Right renal cortex interstitium (tissue), 3 donors: ENCODE results near the gene COQ7. TPM values are rescaled to one million over a fixed set of nuclear protein-coding genes. Genes with fewer than 3 reads are reported as not detected.

ENCODE experiments used
- DNase-seq, 3 donors: peaks; one replicate each; pipeline ENCODE4 v3.0.0-alpha.2; 2013; ENCODE audit warnings: low read depth in 3 of 3, low spot score in 2 of 3
- polyA plus RNA-seq, 3 donors: library from polyadenylated mRNA; unstranded; fragments of 120-200 nt; gene quantifications; one replicate each; pipeline ENCODE4 v1.2.1, GENCODE V29; 2013; ENCODE audit not compliant: insufficient read length in 3 of 3

Gene COQ7
- polyA plus RNA-seq, 3 donors, result 30.5 to 34.4 (median 32.1) TPM

- DNase-seq, result no peak
Measured at GRCh38 chr16:19085679-19086200, 18.3 kb downstream of the COQ7 start.

- peak in 2 of 3 donors; percentile 70 to 78 for DNase-seq
Measured at GRCh38 chr16:19086322-19087199, 19.1 kb downstream of the COQ7 start.

GRCh38 chr16:19088341-19088916 is 21.0 kb downstream of the COQ7 start:
- DNase-seq, result no peak

- no peak for DNase-seq
Measured at GRCh38 chr16:19089410-19089955, 22.1 kb downstream of the COQ7 start.

GRCh38 chr16:19090916-19091315 is 23.5 kb downstream of the COQ7 start:
- DNase-seq, result no peak

GRCh38 chr16:19092653-19093410 is 25.4 kb downstream of the COQ7 start:
- no peak for DNase-seq

GRCh38 chr16:19093631-19094541 is 26.5 kb downstream of the COQ7 start:
- no peak for DNase-seq

- DNase-seq, result no peak
Measured at GRCh38 chr16:19094542-19095365, 27.3 kb downstream of the COQ7 start.

GRCh38 chr16:19095654-19096053 is 28.2 kb downstream of the COQ7 start:
- no peak for DNase-seq

- no peak for DNase-seq
Measured at GRCh38 chr16:19098173-19098572, 30.8 kb downstream of the COQ7 start.

- no peak for DNase-seq
Measured at GRCh38 chr16:19102187-19102872, 34.9 kb downstream of the COQ7 start.

GRCh38 chr16:19104607-19105006 is 37.2 kb downstream of the COQ7 start:
- DNase-seq, result no peak

- no peak for DNase-seq
Measured at GRCh38 chr16:19105131-19105530, 37.7 kb downstream of the COQ7 start.

- DNase-seq, result no peak
Measured at GRCh38 chr16:19105891-19106624, 38.6 kb downstream of the COQ7 start.

GRCh38 chr16:19106625-19107020 is 39.2 kb downstream of the COQ7 start:
- no peak for DNase-seq

- no peak for DNase-seq
Measured at GRCh38 chr16:19108409-19109287, 41.2 kb downstream of the COQ7 start.

GRCh38 chr16:19109288-19109664 is 41.9 kb downstream of the COQ7 start:
- no peak for DNase-seq
